Raji (cell line): ENCODE results near the gene TGM2.

Source experiments
- POLR2A ChIP-seq: IDR thresholded peaks from 2 replicates; pipeline ENCODE4 v1.6.1; 2011; ENCODE audit warnings: low read depth, low read length, control low read depth; ENCODE audit not compliant: insufficient read depth

Gene TGM2

GRCh38 chr20:38165089-38165965 is at the start of gene TGM2:
Gene TGM2 (minus strand): TSS chr20:38165270. CDS start chr20:38165198, 72 bp downstream.
- TF ChIP-seq POLR2A, result no peak

GRCh38 chr20:38214256-38215193 is 49.5 kb upstream of the TGM2 start:
- no peak for TF ChIP-seq POLR2A

- no peak for TF ChIP-seq POLR2A
Measured at GRCh38 chr20:38213607-38213940, 48.5 kb upstream of the TGM2 start.

- TF ChIP-seq POLR2A, result no peak
Measured at GRCh38 chr20:38212806-38213606, 47.9 kb upstream of the TGM2 start.

- no peak for TF ChIP-seq POLR2A
Measured at GRCh38 chr20:38211200-38212097, 46.4 kb upstream of the TGM2 start.

- TF ChIP-seq POLR2A, result no peak
Measured at GRCh38 chr20:38210741-38211140, 45.7 kb upstream of the TGM2 start.

GRCh38 chr20:38209736-38210405 is 44.8 kb upstream of the TGM2 start:
- no peak for TF ChIP-seq POLR2A

- TF ChIP-seq POLR2A, result no peak
Measured at GRCh38 chr20:38209054-38209675, 44.1 kb upstream of the TGM2 start.

- no peak for TF ChIP-seq POLR2A
Measured at GRCh38 chr20:38208523-38208922, 43.5 kb upstream of the TGM2 start.

GRCh38 chr20:38208088-38208487 is 43.0 kb upstream of the TGM2 start:
- TF ChIP-seq POLR2A, result no peak

- TF ChIP-seq POLR2A, result no peak
Measured at GRCh38 chr20:38207621-38208020, 42.6 kb upstream of the TGM2 start.

GRCh38 chr20:38205001-38205400 is 39.9 kb upstream of the TGM2 start:
- TF ChIP-seq POLR2A, result no peak

- no peak for TF ChIP-seq POLR2A
Measured at GRCh38 chr20:38203981-38204357, 38.9 kb upstream of the TGM2 start.
